Gastroesophageal sphincter (tissue), 3 donors: ENCODE results near the gene RRP15.

Experiments used
- EP300 ChIP-seq: sonication (generic); formaldehyde crosslinking; IDR thresholded peaks from one replicate; pipeline ENCODE4 v1.6.1; 2017; ENCODE audit warnings: antibody characterized with exemption, mild to moderate bottlenecking
- POLR2A ChIP-seq, 2 donors: fragments of 450-650 bp; IDR thresholded peaks; one replicate each; pipeline ENCODE4 v1.6.1; 2017; ENCODE audit warnings: antibody characterized with exemption in 2 of 2, mild to moderate bottlenecking in 2 of 2, moderate library complexity in 1 of 2
- POLR2AphosphoS5 ChIP-seq: sonication (generic); formaldehyde crosslinking; IDR thresholded peaks from one replicate; pipeline ENCODE4 v1.6.1; 2017; ENCODE audit warnings: antibody characterized with exemption
- TF ChIP-seq, protein P1 (sequence below), 4 experiments: fragments of 200-600 bp in 2 of 4; fragments of 450-650 bp in 2 of 4; sonication (generic) in 1 of 4; IDR thresholded peaks; one replicate each; pipeline ENCODE4 v1.5.1; 2017 to 2019; ENCODE audit warnings: antibody characterized with exemption in 4 of 4, mild to moderate bottlenecking in 2 of 4, moderate library complexity in 2 of 4

- TF ChIP-seq, protein P1, sequence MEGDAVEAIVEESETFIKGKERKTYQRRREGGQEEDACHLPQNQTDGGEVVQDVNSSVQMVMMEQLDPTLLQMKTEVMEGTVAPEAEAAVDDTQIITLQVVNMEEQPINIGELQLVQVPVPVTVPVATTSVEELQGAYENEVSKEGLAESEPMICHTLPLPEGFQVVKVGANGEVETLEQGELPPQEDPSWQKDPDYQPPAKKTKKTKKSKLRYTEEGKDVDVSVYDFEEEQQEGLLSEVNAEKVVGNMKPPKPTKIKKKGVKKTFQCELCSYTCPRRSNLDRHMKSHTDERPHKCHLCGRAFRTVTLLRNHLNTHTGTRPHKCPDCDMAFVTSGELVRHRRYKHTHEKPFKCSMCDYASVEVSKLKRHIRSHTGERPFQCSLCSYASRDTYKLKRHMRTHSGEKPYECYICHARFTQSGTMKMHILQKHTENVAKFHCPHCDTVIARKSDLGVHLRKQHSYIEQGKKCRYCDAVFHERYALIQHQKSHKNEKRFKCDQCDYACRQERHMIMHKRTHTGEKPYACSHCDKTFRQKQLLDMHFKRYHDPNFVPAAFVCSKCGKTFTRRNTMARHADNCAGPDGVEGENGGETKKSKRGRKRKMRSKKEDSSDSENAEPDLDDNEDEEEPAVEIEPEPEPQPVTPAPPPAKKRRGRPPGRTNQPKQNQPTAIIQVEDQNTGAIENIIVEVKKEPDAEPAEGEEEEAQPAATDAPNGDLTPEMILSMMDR (IDR thresholded peaks at IDR 0.05) = no peak
- no peak for TF ChIP-seq POLR2A (IDR thresholded peaks at IDR 0.05)
- no peak for TF ChIP-seq EP300
- no peak for TF ChIP-seq POLR2AphosphoS5
These were observed 25.8 kb upstream of the RRP15 start for GRCh38 chr1:218259339-218259738.
